GM12891 (cell line): ENCODE results near the gene EDAR.

Experiments
- PAX5 ChIP-seq: IDR thresholded peaks from 2 replicates; pipeline ENCODE4 v1.6.1; 2011; ENCODE audit warnings: low read length, moderate library complexity, mild to moderate bottlenecking; ENCODE audit not compliant: insufficient read depth, severe bottlenecking
- POLR2A ChIP-seq: IDR thresholded peaks from 2 replicates; pipeline ENCODE4 v1.6.1; 2011; ENCODE audit warnings: low read depth, low read length, control low read depth
- POLR2AphosphoS5 ChIP-seq: IDR thresholded peaks from 2 replicates; pipeline ENCODE4 v1.6.1; 2011; ENCODE audit warnings: low read depth, low read length, control low read depth
- TAF1 ChIP-seq: IDR thresholded peaks from 2 replicates; pipeline ENCODE4 v1.6.1; 2011; ENCODE audit warnings: low read depth, low read length, control low read depth

DNA sequence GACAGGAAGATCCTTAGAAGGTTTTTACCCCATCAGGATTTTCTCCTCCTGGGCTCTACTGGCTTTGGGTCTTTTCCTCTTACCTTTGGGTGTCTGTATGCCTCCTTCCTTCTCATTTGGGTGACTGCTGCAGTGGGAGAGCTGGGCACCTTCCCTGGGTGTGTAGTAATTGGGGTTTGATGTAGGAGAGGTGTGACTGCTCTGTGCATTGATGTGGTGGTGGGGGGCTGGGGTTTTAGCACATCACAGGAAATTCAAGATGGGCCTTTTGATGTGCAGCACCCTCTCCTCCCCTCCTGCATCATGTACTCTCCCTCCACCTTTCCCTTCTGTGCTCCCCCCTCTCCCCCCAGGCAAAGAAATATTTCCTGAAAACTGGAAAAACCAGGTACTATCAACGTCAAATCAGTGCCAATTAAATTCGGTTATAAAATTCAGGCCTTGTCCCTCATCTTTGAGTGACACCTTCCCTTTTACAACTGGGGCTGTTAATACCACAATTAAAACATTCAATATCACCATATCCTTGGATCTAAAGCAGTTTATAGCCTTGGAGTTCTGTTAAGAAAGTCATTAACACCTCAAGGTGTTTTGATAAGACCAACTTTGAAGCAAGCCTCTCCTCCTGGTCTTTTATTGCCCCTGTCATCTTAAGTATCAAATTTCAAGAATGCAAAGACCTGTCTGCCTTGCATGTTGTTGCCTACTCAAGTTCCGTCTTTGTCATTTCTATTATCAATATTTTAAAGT is 23.3 kb downstream of the EDAR start:
- TF ChIP-seq POLR2A: no peak
- no peak for TF ChIP-seq TAF1
- TF ChIP-seq POLR2AphosphoS5: no peak
- no peak for TF ChIP-seq PAX5
